GM18870 (cell line): Measurements from ENCODE around the gene HDHD3.
A peak's percentile ranks its signal among the peaks of the same experiment; 100 is the strongest.
"Not testable (repeated sequence)": the region's sequence is repeated elsewhere in the genome, so short reads cannot be mapped to it uniquely, and the experiment has no call there.

ENCODE experiments used
- ATAC-seq: cut with Tn5 transposase; IDR thresholded peaks from one replicate; pipeline ENCODE4 v1.9.1; 2021; ENCODE audit warnings: moderate library complexity; ENCODE audit not compliant: unreplicated experiment

Gene HDHD3

GRCh38 chr9:113376634-113377567, at the start of gene HDHD3:
Gene HDHD3, minus strand, starts transcription at chr9:113376986. Its CDS starts 2,632 bp downstream, at chr9:113374354.
- ATAC-seq = peak; percentile 82

GRCh38 chr9:113425072-113425471, 48.3 kb upstream of the HDHD3 start:
- ATAC-seq = no peak

GRCh38 chr9:113421726-113422125, 44.9 kb upstream of the HDHD3 start:
- no peak for ATAC-seq

- ATAC-seq = no peak
Observed at GRCh38 chr9:113417370-113417769, 40.6 kb upstream of the HDHD3 start.

GRCh38 chr9:113416149-113416721, 39.4 kb upstream of the HDHD3 start:
- peak; percentile 92 for ATAC-seq

- peak; percentile 71 for ATAC-seq
Observed at GRCh38 chr9:113410207-113410864, 33.5 kb upstream of the HDHD3 start, which contains the start of the genes C9orf43 and POLE3. Gene C9orf43, plus strand, starts transcription at chr9:113410747. Its CDS starts 2,747 bp downstream, at chr9:113413494. Gene POLE3, minus strand, starts transcription at chr9:113410675. Its CDS starts 382 bp downstream, at chr9:113410293.

- no peak for ATAC-seq
Observed at GRCh38 chr9:113409883-113410206, 33.1 kb upstream of the HDHD3 start.

- ATAC-seq = no peak
Observed at GRCh38 chr9:113409481-113409880, 32.7 kb upstream of the HDHD3 start.

GRCh38 chr9:113406873-113407511, 30.2 kb upstream of the HDHD3 start:
- ATAC-seq = not testable (repeated sequence)

GRCh38 chr9:113406353-113406752, 29.6 kb upstream of the HDHD3 start:
- not testable (repeated sequence) for ATAC-seq

- no peak for ATAC-seq
Observed at GRCh38 chr9:113403646-113404045, 26.9 kb upstream of the HDHD3 start.

GRCh38 chr9:113401027-113401792, 24.4 kb upstream of the HDHD3 start, which contains the start of gene ALAD:
Gene ALAD, minus strand, starts transcription at chr9:113401284. Its CDS starts 7,725 bp downstream, at chr9:113393559.
- peak; percentile 78 for ATAC-seq

GRCh38 chr9:113399646-113400200, 22.9 kb upstream of the HDHD3 start:
- ATAC-seq = no peak

GRCh38 chr9:113398796-113399195, 22.0 kb upstream of the HDHD3 start:
- ATAC-seq = no peak

- no peak for ATAC-seq
Observed at GRCh38 chr9:113397203-113397631, 20.4 kb upstream of the HDHD3 start.

GRCh38 chr9:113395000-113395861, 18.4 kb upstream of the HDHD3 start:
- ATAC-seq = no peak

- no peak for ATAC-seq
Observed at GRCh38 chr9:113393281-113393680, 16.5 kb upstream of the HDHD3 start.

- no peak for ATAC-seq
Observed at GRCh38 chr9:113391917-113392316, 15.1 kb upstream of the HDHD3 start.
